Measurements from ENCODE around the gene RGS3. TPM values are rescaled to one million over a fixed set of nuclear protein-coding genes. Genes with fewer than 3 reads are reported as not detected.

RGS3 gene
- total and polyA plus RNA-seq, 2 donors (not counting 3 experiments of a cell fraction or from before 2014, with no cell fraction given) = 356 to 416 TPM

DNA sequence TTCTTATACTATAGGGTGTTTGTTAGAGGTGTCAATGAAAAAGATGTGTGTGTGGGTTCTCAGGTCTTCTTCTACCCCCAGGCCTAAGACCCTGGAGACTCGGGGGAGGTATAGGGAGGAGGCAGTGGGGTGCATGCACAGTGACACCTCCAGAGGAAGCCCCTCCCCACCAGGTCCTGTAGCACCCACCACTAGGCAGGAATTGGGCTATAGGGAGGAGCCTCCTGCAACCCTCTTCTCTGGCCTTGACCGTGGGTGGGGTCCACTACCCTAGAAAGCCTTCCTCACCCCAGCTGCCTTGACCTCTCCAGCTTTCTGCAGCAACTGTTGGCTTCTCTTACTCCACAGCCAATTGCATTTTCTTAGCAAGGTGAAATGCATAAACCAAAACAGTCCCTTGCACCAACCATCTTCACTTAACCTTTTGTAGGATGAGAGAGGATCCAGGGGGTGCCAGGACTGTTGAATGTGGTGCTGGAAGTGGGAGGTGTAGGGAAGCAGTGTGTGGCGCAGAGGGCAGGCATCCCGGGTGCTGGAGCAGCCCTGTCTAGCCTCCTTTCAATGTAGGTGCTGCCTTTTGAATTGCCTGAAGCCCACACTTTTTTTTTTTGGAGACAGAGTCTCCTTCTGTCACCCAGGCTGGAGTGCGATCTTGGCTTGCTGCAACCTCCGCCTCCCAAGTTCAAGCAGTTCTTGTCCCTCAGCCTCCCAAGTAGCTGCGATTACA lies 128.5 kb downstream of the RGS3 start:
- H2AFZ ChIP-seq (ENCODE audit: low read depth, low read length) = no peak overlapping the region
- POLR2A ChIA-PET = interaction anchor here (1.0 to 1.5 kb wide), 5 partner anchors 8 to 66 kb away, joined by 3 to 11 read pairs (median 4); no protein-coding TSS in a partner anchor
- BruUV-seq (replicated peaks) = no TSS peak

More for the DNA sequence above, 128.5 kb downstream of the RGS3 start:
- Histone ChIP-seq H3K4me3 (replicated peaks in 1 of 3; ENCODE audit: insufficient read depth in 1 of 3, low read depth in 1 of 3, low read length in 3 of 3) (no peak overlapping the region), H3K79me2 (ENCODE audit: control insufficient read depth, insufficient read depth, low read length) (peaks cover 38% of the 10 kb centered on the region), H3K4me2 (ENCODE audit: insufficient read depth, low read length) (no peak overlapping the region), H3K9me3 (replicated peaks; ENCODE audit: control insufficient read depth, insufficient read depth, low read length) (no peaks in the 10 kb centered on the region), H3K27me3 (ENCODE audit: control insufficient read depth in 2 of 2, insufficient read depth in 2 of 2, low read length in 2 of 2) (no peaks in the 10 kb centered on the region), H3K27ac (ENCODE audit: insufficient read depth, low read depth, low read length) (peak overlapping the region; percentile 96), H3K36me3 (ENCODE audit: control insufficient read depth in 2 of 2, extremely low read depth in 1 of 2, insufficient read depth in 2 of 2, low read length in 2 of 2) (peaks cover 20 to 21% of the 10 kb centered on the region in 2 experiments), H3K9me1 (replicated peaks; ENCODE audit: control insufficient read depth, extremely low read depth, insufficient read depth, low read length) (no peaks in the 10 kb centered on the region), H4K20me1 (replicated peaks; ENCODE audit: control insufficient read depth, extremely low read depth, insufficient read depth, low read length) (no peaks in the 10 kb centered on the region), H3K4me1 (ENCODE audit: control insufficient read depth, extremely low read depth, insufficient read depth, low read length) (peaks cover 71% of the 10 kb centered on the region), H3K9ac (replicated peaks; ENCODE audit: extremely low read depth, insufficient read depth, low read length) (no peak overlapping the region)
- no peak for TF ChIP-seq FOS (IDR thresholded peaks at IDR 0.05; ENCODE audit: borderline replicate concordance, insufficient read depth, low read length)
- TF ChIP-seq JUN (IDR thresholded peaks at IDR 0.05; ENCODE audit: borderline replicate concordance, insufficient read depth, insufficient read length, low read depth) = no peak
- TF ChIP-seq POLR2A (IDR thresholded peaks at IDR 0.05; ENCODE audit: low read depth, low read length) = no peak
- TF ChIP-seq, protein P1, sequence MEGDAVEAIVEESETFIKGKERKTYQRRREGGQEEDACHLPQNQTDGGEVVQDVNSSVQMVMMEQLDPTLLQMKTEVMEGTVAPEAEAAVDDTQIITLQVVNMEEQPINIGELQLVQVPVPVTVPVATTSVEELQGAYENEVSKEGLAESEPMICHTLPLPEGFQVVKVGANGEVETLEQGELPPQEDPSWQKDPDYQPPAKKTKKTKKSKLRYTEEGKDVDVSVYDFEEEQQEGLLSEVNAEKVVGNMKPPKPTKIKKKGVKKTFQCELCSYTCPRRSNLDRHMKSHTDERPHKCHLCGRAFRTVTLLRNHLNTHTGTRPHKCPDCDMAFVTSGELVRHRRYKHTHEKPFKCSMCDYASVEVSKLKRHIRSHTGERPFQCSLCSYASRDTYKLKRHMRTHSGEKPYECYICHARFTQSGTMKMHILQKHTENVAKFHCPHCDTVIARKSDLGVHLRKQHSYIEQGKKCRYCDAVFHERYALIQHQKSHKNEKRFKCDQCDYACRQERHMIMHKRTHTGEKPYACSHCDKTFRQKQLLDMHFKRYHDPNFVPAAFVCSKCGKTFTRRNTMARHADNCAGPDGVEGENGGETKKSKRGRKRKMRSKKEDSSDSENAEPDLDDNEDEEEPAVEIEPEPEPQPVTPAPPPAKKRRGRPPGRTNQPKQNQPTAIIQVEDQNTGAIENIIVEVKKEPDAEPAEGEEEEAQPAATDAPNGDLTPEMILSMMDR (IDR thresholded peaks at IDR 0.05; ENCODE audit: extremely low read depth in 1 of 2, insufficient read depth in 1 of 2, low read depth in 1 of 2, low read length in 2 of 2) = no peak
- no peak for TF ChIP-seq MYC (IDR thresholded peaks at IDR 0.05; ENCODE audit: low read depth, low read length)
- no peak for TF ChIP-seq POLR2AphosphoS5 (IDR thresholded peaks at IDR 0.05; ENCODE audit: insufficient read depth, low read depth, low read length)
- TF ChIP-seq, protein P2, sequence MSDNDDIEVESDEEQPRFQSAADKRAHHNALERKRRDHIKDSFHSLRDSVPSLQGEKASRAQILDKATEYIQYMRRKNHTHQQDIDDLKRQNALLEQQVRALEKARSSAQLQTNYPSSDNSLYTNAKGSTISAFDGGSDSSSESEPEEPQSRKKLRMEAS (IDR thresholded peaks at IDR 0.05; ENCODE audit: insufficient read depth, insufficient read length) = no peak
- TF ChIP-seq GATA2 (IDR thresholded peaks at IDR 0.05; ENCODE audit: insufficient read depth, insufficient read length, low read depth, low read length) = no peak
- dilution Hi-C loops (cut with MboI; ENCODE audit: extremely low pct_ligation_motif_present, low sequenced_read_pairs) (loop anchor here (10.0 kb wide), 1 partner anchor 63 kb away; no protein-coding TSS in a partner anchor), intact Hi-C loops (cut with micrococcal nuclease) (loop anchor here (1.0 to 2.0 kb wide), 2 partner anchors 63 to 317 kb away; partner anchors contain the start of genes CDC26 and PRPF4)
- no peak for FAIRE-seq
- CTCF ChIA-PET = interaction anchor here (0.6 to 18.1 kb wide), 53 partner anchors 9 to 371 kb away, joined by 3 to 1173 read pairs (median 5); partner anchors contain the start of genes ALAD, C9orf43, CDC26 and FKBP15
- no peak for DNase-seq (ENCODE audit: low read depth, low spot score)
